NCI-H187 (cell line): ENCODE measurements around the gene ZBP1.
A peak's percentile ranks its signal among the peaks of the same experiment; 100 is the strongest.

Experiments
- DNase-seq, 2 experiments: peaks; one replicate each; lab custom pipeline; 2025; lab: John Stamatoyannopoulos, UW

The ZBP1 gene

GRCh38 chr20:57598491-57598890, 21.7 kb downstream of the ZBP1 start:
- DNase-seq = no peak

GRCh38 chr20:57598060-57598459, 22.2 kb downstream of the ZBP1 start:
- no peak for DNase-seq

- DNase-seq = peak; percentile 8 to 12
Observed at GRCh38 chr20:57596998-57597939, 23.0 kb downstream of the ZBP1 start.

- DNase-seq = no peak
Observed at GRCh38 chr20:57596358-57596757, 23.9 kb downstream of the ZBP1 start.

GRCh38 chr20:57595041-57596030, 24.9 kb downstream of the ZBP1 start:
- DNase-seq = no peak

GRCh38 chr20:57594092-57594951, 25.9 kb downstream of the ZBP1 start:
- DNase-seq = peak in 1 of 2 experiments; percentile 29

- DNase-seq = no peak
Observed at GRCh38 chr20:57593134-57593886, 26.9 kb downstream of the ZBP1 start.

- no peak for DNase-seq
Observed at GRCh38 chr20:57592263-57593092, 27.7 kb downstream of the ZBP1 start.

- no peak for DNase-seq
Observed at GRCh38 chr20:57591289-57592229, 28.7 kb downstream of the ZBP1 start.

- DNase-seq = no peak
Observed at GRCh38 chr20:57590485-57591288, 29.5 kb downstream of the ZBP1 start.

- DNase-seq = no peak
Observed at GRCh38 chr20:57589728-57590484, 30.3 kb downstream of the ZBP1 start.

GRCh38 chr20:57589123-57589727, 31.0 kb downstream of the ZBP1 start:
- DNase-seq = no peak

- DNase-seq = no peak
Observed at GRCh38 chr20:57588596-57588995, 31.6 kb downstream of the ZBP1 start.

GRCh38 chr20:57587989-57588377, 32.2 kb downstream of the ZBP1 start:
- no peak for DNase-seq

GRCh38 chr20:57587278-57587988, 32.8 kb downstream of the ZBP1 start:
- DNase-seq = no peak

- DNase-seq = no peak
Observed at GRCh38 chr20:57586943-57587277, 33.3 kb downstream of the ZBP1 start.
